Measurements from ENCODE around the gene C3orf18.

C3orf18 gene

DNA sequence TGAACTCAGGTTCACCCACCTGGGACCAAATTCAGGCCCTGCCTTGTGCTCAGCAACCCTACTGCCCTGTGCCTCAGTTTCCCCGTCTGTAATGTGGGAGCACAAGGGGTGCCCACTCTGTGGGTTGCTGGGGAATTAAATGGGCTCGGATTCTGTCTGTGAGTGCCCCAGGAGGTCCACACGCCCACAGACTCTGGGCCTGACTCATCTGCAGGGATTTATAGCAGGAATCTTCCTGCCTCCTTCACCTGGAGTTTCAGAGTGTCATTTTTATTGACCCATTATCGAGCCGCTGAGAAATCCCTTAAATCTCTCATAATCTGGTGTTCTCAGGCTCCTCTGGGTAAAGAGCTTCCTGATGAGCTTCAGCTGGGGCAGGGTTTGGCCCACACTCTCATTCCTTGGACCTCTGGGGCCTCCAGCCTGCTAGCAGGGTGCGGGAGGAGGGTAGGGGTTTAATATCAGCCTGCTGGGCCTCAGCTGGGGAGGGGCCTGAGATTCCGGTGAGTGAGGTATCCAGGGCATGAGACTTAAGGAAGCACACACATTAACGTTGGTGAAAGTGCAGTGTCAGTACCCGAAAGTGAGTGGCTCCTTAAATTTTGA, 16.4 kb downstream of the C3orf18 start:
- DNase-seq (ENCODE audit: low spot score), result no peak

DNA sequence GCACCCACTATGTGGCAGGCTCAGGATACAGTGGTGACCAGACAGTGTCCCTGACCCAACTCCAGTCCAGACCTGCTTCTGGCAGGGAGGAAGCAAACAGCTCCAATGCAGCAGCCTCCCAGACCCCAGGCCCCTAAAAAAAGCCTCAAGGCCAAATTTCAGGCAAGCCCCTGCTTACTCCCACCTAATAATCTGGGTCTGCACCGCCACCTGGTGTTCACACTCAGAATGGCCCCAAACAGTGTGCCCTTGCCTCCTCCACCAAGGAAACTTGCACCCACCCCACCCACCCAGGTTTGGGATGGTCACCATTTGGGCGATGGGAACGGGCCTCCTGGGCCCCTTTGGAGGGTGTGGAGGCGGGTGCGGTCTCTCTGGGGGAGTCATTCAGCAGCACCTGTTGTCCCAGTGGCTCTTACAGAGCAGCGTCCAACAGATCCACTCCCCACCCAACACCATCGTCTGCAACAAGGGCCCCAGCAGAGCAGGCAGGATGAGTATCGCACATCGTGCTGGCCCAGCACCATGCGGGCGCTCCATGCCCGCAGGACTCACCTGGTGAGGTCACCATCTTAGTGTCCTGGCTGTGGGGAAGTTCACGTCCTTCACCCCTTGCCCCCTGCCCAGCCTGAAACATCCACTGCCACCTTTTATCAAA, 17.3 kb downstream of the C3orf18 start:
- peak; percentile 46 for DNase-seq (ENCODE audit: low spot score)

DNA sequence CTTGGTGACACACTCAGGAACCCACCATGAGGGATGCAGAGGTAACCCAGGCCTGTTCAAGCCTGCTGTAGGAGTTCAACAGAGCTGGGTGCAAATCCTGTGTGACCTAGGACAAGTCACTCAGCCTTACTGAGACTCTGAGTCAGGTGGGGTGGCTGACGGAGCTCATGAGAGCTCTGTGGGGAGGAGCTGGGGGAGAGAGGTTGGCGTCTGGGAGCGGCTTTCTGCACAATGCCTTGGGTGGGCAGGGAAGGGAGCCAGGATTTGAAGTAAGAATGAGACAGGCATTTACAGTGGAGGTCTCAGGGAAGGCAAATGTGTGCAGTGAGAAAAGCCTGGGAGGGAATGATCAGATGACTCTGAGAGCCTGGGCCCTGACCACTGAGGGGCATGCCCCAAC, 18.3 kb downstream of the C3orf18 start:
- DNase-seq (ENCODE audit: low spot score), result no peak

DNA sequence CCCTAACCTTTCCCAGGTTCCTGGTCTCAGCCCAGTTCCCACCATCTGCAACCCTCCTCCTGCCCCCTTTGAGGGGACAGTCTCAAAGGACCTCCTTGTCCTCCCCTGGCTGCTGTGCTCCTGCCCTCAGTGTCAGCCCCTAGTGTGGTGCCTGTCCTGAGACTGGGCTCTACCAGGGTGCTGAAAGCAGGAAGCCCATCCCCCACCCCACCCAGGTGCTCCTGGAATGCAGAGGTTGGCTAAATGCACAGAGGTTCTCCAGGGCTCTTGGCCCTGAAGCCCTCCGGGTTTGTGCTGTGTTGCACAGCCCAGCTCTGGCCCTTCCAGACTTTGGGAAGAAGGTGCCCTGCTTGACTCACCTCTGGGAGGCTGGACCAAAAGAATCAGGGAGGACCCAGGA, 21.8 kb downstream of the C3orf18 start:
- DNase-seq (ENCODE audit: low spot score), result no peak

DNA sequence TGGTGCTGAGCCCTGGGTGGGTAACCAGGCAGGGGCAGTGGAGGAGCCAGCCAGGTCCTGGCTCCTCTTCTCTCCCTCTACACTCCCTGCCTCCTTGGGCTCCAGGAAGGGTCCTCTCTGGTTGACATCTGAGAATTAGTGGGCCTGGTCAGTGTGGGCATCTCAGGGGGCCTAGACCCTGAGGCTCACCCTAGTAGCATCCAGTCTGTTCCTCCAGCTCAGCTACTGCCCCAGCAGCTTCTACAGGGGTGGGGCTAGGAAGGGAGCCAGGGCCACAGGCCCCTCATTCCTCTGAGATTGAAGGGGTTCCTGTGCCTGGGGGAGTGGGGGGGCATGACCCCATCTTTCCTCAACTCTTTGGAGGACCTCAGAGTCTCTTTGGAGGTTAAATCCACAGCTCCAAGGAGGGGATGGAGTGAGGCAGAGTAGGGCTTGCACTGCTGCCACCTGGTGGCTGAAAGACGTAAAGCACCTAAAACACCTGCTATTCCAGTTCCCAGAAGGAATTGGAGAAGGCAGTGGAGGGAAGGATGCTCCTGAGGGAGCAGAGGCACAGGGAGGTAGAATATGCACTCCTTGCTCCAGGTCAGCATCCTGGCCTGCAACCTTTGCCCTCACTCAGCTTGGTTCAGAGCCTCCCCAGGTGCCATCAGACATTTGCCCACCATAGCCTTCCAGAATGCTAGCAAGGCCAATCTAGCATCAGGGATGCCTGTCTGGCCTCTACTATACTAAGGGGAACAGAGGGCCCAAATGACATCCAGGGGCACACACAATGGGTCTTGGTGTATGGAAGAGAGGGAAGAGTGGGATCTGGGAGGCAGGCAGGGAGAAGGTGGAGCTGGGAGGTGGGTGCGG, 25.1 kb downstream of the C3orf18 start:
- peak; percentile 69 for DNase-seq (ENCODE audit: low spot score)

DNA sequence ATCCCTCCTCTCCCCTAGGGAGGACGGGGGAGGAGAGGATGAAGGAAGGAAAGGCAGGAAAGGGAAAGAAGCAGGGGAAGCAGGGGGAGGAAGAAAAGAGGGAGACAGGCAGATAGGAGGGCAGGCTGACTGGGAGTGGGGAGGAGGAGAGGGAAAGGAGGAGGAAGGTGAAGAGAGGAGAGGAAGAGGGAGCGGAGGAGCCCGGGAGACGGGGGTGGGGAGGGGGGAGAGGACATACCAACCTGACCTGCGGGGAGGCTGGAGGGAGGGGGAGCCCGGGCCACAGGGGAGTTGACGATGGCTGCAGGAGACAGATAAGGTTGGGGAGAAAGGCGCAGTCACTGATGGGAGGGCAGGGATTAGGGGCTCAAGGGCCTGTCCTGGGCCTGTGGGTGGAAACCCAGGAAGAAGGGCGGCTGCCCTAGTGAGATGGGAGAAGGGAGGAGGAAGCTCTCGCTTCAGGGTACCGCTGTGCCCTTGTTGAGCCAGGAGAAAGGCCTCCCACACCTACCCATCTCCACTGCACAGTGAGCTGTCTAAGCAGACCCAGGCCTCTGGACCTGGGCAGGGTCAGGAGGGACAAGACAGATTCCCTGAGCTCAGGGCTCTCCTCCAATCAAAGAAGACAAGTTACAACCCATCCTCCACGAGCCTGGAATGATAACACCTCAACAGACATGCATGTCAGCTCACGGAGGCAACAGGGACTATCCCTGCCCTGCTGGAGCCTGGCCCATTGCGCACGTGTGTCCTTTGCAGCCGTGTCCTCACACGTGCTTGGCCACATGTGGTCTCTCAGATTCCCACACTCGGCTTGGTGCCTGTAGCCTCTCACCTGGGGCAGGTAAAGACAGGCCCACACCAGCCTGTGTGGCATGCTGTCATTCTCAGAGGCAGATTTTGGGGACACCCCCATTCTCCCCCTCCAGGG, 27.9 kb downstream of the C3orf18 start:
- no peak for DNase-seq (ENCODE audit: low spot score)

DNA sequence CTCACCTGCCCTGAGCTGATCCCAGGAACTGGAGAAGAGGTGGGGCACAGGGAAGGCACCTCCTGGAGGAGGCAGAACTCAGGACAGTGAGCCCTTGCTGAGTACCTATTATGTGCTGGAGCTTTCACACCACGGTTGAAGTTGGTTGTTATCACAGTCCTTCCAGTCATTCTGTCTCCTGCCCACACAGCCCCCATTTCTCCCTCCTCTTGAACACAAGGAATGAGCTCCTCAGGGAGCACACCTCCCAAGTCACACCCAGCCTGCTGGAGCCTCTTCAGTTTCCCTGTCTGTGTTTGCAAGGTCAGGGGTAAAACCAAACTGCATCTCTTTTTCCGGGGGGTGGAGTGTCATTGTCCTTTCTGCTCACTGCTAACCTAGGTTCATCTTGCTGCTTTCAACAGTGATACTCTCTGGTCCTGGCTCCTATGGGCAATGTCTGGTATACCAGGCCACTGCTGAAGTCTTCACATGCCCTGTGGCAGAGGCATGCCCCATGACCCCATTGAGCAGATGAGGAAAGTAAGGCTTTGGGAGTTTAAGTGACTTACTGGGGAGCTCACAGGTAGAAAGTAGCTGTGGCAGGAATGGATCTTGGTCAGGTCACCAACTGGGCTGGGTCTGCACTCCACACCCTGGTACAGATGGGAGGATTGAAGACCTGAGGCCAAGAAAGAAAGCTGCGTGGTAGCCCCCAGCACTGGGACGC, 30.0 kb downstream of the C3orf18 start:
- no peak for DNase-seq (ENCODE audit: low spot score)

DNA sequence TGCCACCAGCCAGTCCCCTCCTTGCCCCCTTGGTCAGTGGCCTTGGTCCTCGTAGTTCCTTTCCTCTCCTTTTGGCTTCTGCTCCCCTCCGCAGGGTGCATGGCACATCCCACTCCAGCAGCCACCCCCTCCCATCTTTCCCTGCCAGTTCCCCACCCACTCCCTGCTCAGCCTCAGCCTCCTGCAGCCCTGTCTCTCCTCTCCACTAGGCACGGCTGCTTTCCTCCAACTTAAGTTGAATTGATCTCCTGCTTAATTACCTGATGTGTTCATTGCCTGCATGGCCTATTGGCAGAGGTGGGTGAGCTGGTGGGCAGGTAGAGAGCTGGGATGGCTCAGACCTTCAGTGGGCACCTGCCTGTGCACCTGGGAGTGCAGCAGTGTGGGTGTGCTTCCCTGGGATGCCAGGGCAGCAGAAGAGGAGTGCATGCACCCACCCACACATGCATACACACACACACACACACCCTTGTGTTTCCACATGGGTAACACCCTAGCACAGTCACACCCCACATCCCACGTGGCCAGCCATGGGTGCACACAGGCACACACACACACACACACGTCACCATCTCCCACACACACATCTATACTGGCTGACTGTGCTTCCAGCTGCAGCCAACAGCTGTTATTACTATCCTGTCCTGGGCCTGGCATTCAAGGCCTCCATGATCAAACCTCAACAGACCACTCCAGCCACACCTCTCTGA, 30.9 kb downstream of the C3orf18 start:
- DNase-seq (ENCODE audit: low spot score), result no peak

DNA sequence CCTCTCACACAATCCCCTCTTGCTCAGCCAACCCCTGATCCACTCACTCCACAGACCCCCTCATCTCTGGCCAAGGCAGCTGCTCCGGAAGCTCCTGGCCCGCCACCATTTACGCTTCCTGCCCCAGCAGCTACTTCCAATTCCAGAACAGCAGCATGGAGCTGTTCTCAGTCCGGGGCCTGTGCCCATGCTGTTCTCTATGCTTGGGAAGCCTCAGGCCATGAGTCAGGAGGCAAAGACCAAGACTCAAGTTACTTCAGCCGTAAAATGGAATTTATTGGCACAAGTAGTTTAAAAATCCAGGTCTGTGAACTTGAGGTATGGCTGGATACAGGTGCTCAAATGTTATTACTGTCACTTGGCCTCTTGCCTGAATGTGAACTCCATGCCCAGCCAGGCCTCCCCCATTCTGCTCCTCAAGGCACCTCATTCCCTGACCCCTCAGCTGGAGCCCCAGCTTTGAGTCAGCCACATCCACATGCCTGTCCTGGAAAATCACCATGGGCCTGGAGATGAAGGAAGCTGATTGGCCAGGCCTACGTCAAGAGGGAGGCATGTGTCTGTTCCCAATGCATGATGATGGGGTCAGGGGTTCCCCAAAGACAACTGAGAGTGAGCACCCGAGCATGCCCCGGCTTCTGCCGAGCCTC, 32.7 kb downstream of the C3orf18 start:
- peak; percentile 85 for DNase-seq (ENCODE audit: low spot score)

DNA sequence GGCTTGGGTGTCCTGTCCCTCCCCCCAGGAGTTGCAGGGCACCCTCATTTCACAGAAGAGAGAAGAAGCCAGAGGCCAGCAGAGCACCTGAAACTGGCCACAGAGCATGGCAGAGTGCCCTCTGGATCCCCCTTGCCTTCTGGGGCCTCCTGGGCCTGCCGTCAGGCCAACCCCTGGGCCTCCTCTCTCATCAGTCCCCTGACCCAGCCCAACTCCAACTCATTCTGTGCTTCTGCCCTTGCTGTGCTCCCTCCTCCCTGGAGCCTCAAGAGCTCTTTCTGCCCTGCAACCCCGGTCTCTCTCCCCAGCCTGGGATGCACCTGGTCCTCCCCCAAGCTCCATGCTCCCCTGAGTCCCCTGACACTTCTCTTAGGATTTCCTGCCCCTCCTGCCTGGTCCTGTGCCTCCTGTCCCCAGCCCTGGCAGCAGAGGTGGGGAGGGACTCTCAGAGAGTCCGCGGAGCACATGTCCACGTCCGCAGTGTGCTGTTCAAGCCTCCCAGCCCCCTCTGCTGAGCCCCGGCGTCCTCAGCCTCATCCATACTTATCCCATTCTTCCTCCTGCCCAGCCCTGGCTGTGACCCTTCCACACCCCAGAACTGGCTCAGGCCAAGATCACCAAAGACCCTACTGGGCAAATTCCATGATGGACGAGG, 33.6 kb downstream of the C3orf18 start:
- no peak for DNase-seq (ENCODE audit: low spot score)

DNA sequence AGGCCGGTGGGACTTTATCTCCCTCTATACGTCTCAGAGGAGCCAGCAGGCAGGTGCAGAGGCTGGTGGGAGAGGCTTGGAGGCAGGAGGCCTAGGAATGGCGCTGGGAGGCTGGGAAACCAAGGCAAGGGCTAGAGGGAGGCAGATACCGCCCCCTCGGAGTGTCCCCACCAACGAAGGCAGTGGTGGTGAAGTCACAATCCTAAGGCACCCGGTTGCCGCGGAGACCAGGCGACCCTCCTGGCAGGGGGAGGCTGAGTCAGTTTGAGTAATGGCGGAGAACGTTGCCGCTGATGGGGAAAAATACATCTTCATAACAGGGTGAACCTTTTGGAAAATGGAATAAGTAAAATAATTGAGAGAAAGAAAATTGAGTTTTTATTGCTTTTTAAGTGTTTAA, 34.2 kb downstream of the C3orf18 start:
- DNase-seq (ENCODE audit: low spot score), result no peak

DNA sequence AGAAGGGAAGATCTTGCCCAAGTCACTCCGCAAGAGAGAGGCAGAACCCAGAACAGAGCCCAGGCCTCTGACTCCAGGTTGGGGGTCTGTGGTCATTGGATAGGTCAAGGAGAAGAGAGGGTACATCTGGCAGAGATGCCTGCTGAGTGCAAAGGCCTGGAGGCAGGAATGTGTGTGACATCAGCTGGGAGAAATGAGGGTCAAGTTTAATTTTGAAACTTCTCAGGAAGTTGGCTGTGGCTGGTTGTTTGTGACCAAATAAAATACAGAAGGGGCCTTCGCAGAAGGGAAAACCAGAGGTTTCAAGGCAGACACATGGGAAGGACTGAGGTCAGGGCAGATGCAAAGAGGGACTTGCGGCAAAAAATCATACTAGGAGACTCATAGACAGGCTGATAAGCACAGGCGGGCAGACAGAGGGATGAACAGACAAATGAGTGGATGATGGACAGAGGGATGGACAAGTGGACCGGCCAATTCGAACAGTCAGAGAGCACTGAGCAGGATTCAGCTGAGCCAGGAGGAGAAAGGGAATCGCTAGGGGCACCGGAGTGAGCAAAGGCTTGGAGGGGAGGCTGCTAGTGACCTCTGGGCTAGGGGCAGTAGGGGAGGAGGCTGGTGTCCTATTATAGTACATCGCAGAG, 35.4 kb downstream of the C3orf18 start:
- DNase-seq (ENCODE audit: low spot score), result no peak

DNA sequence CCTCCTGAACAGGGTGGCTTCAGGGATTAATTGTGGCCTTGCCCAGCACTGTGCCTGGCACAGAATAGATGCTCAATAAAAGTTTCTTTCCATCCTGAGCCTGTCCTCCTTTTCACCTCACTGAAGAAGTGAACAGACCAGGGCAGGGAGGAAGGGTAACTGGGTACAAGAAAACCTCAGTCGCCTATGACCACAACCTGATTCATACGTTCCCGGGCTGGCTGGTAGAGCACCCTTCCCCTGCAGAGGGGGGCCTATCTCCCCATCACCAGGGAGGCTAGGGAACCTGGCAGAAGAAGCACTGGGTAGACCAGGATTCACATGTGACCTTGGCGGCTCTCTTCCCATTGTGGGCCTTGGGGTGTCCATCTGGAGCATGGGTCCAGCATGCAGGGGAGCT, 36.3 kb downstream of the C3orf18 start:
- DNase-seq (ENCODE audit: low spot score), result no peak

DNA sequence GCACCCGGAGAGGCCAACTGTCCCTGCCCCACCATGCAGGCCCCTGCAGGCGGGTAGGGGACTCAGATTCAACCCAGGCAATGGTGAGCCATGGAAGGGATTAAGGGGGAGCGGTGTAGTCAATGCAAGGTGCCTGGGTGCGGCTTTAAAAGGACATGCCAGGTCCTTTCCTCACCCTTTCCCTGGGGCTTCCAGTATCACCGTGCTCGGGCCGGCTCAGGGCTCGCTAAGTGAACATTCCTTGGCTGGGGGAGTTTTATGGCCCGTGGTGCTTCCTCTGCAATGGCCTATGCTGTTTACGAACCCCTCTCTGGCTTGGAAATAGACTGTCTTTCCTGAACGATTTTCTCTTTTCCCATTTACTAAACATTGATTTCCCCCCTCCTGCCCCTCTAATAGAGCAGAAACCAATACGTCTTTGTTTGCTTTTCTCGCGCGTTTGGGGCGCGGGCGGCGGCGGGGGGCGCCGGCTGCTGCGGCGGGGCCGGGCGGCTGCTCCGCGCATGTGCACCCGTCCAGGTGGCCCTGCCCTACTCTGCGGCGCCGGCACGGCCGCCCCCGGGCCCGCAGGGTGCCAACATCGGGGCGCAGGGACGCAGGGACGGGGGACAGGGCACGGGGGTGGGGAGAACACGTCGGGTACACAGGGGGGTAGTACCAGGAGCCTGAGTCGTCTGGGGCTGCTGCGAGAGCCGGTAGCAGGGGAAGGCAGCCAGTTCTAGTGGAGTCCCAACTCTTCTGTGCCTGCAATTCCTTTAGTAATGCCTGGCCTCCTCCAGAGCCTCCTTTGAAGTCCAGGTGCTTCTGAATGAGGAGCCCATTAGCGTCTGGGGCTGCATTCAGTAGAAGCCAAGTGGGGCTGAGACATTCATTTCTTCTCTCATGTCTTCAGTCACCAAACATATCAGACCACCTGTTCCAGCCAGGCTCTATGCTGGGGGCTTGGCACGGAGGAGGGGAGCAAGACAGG, 37.3 kb downstream of the C3orf18 start:
- DNase-seq (ENCODE audit: low spot score), result no peak

DNA sequence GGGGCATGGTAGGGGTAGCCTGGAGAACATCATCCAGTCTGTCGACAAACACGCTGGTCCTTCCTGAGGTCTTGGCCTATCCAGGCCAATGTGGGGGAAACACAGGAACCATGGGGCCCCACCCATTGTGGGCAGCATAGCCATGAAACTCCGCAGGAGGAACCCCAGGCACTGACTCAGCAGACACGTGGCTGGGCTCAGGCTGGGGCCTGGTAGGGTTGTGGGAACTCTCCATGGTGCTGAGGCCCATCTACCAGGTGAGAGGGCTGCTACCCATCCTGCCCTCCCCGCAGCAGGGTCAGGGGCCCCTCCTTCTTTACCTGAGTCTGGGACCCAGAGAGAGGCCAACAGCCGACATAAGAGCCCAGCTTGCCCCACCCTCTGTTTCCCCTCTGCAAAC, 41.6 kb downstream of the C3orf18 start:
- peak; percentile 79 for DNase-seq (ENCODE audit: low spot score)

DNA sequence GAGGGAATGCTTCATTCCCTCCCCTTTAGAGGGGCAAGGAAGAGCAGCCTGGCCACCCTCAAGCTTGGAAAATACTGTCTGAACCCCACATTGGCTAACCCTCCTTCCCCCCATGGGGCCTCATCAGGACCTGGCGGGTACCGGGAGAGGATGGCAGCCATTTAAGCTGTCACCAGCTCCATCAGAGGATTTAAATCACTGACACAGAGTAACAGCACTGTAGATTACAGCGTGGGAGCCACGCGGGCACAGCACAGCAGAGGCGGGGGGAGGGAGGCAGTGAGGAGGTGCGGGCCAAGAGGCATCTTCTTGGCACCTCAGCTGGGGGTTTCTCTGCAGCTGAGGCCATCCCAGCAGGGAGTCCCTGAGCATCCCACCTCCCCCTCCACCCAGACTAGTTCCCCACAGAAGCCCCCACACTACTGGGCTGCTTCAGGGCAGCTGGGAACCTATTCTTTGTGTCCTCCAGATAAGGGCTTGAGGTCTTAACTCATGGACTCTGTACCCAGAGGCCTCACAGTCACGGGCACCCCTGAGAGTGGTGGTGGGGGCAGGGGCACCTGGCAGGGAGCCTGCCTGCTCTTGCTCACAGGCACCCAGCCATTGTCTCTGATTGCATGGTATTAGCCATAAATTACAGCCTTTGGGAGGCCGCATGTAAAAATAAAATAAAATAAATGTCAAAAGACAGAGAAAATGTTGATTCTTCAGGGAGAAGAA, 42.2 kb downstream of the C3orf18 start:
- DNase-seq (ENCODE audit: low spot score), result no peak

DNA sequence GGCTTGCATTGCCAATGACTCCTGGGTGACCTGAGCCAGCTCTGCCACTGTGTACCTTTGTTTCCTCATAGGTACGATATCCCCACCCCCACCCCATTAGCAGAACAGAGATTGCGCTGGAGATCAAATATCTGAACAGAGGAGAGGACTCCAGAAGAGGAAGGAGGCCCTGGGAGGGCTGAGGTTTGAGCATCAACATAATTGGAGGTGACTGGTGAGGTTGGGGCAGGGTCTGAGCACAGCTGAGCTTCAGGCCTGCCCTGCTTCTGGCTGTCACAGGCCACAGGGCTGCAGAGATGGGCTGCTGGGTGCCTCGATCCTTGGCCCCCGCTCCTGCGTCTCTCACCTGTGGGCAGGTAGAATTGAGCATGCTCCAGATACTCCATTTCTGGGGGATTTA, 42.8 kb downstream of the C3orf18 start:
- no peak for DNase-seq (ENCODE audit: low spot score)
